ENCODE measurements around the gene PDE6H.

- TF ChIP-seq CTCF (IDR thresholded peaks at IDR 0.05) (no peak), POLR2A (IDR thresholded peaks at IDR 0.05) (no peak)
Measured at GRCh38 chr12:14984036-14984435, 11.2 kb downstream of the PDE6H start.

Data from adrenal gland (tissue), 5 donors.